Measurements from ENCODE around the gene RGS3. TPM values are rescaled to one million over a fixed set of nuclear protein-coding genes. Genes with fewer than 3 reads are reported as not detected.

The RGS3 gene
- total RNA-seq, 6 donors from 2014 or later: 60.3 to 93.2 (median 72.6) TPM

DNA sequence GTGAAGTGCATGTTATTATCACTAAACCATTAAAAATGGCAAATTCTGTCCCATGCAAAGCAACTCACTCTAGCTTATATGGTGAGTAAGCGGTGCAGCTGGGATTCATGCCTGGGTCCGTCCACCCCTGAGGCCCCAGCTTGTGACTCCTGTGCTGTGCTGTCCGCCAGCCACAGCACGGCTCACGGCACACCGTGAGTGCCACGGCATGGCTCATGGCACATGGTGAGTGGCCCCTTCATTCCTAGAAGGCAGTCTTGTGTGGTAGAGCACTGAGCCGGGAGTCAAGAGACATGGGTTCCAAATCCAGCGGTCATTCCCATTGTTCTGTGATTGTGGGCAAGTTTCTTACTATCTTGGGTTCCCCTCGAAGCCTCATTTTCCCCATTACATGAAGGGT is 18.8 kb downstream of the RGS3 start:
- Histone ChIP-seq H3K27me3 (no peaks in the 10 kb centered on the region), H3K4me1 (peaks cover 14 to 16% (median 15%) of the 10 kb centered on the region in 4 donors), H3K27ac (no peak overlapping the region), H3K9me3 (no peaks in the 10 kb centered on the region), H3K4me3 (no peak overlapping the region), H3K36me3 (no peaks in the 10 kb centered on the region)
- DNase-seq (peak in 1 of 2 donors; percentile 16), ATAC-seq (ENCODE audit: low FRiP score in 2 of 2) (no peak)
- TF ChIP-seq EP300 (IDR thresholded peaks at IDR 0.05) (no peak), POLR2AphosphoS5 (IDR thresholded peaks at IDR 0.05) (no peak)
- TF ChIP-seq, protein P1, sequence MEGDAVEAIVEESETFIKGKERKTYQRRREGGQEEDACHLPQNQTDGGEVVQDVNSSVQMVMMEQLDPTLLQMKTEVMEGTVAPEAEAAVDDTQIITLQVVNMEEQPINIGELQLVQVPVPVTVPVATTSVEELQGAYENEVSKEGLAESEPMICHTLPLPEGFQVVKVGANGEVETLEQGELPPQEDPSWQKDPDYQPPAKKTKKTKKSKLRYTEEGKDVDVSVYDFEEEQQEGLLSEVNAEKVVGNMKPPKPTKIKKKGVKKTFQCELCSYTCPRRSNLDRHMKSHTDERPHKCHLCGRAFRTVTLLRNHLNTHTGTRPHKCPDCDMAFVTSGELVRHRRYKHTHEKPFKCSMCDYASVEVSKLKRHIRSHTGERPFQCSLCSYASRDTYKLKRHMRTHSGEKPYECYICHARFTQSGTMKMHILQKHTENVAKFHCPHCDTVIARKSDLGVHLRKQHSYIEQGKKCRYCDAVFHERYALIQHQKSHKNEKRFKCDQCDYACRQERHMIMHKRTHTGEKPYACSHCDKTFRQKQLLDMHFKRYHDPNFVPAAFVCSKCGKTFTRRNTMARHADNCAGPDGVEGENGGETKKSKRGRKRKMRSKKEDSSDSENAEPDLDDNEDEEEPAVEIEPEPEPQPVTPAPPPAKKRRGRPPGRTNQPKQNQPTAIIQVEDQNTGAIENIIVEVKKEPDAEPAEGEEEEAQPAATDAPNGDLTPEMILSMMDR (IDR thresholded peaks at IDR 0.05): no peak
- 96 to 100% methylated on average over 3 to 10 of the region's 10 CpGs for WGBS, 2 donors

DNA sequence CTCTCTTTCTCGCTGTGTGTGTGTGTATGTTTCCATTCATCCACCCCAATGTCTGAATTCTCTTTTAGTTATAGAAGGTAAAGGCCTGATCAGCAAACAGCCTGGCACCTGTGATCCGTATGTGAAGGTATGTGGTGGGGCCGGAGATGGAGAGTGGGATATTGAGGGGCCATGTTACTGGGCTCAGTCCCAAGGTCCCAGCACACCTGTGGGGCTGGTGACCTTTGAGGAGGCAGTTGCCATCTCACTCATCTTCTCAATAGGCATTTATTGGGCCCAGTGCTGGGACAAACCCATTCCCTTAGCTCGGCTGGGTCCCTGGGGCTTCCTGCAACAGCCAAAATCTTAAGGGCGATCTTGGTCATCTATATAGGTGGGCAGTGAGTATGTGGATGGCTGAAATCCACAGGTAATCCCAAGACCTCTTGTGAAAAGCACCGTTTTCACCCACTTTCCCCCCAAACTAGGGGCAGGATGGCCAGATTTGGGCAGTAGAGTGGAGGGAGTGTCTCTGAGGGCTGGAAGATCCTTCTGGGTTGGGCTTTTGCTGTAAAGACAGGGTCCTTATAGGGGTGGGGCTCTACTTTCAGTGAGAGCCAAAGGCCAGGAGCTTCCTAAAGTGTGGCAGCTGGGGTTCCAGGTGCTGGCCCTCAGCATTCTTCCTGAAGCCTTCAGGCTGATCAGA is 19.6 kb downstream of the RGS3 start:
- Histone ChIP-seq H3K4me3 (no peak overlapping the region), H3K36me3 (no peaks in the 10 kb centered on the region), H3K9me3 (no peaks in the 10 kb centered on the region), H3K4me1 (peaks cover 14 to 19% (median 17%) of the 10 kb centered on the region in 4 donors), H3K27ac (peak overlapping the region in 2 of 4 donors; percentile 6 to 14), H3K27me3 (no peaks in the 10 kb centered on the region)
- 97 to 100% methylated on average over 4 to 6 of the region's 6 CpGs for WGBS, 2 donors
- ATAC-seq (ENCODE audit: low FRiP score in 2 of 2) (no peak), DNase-seq (no peak)
- TF ChIP-seq, protein P1 (IDR thresholded peaks at IDR 0.05): no peak
- TF ChIP-seq EP300 (IDR thresholded peaks at IDR 0.05) (no peak), POLR2A (IDR thresholded peaks at IDR 0.05) (no peak), POLR2AphosphoS5 (IDR thresholded peaks at IDR 0.05) (no peak)

DNA sequence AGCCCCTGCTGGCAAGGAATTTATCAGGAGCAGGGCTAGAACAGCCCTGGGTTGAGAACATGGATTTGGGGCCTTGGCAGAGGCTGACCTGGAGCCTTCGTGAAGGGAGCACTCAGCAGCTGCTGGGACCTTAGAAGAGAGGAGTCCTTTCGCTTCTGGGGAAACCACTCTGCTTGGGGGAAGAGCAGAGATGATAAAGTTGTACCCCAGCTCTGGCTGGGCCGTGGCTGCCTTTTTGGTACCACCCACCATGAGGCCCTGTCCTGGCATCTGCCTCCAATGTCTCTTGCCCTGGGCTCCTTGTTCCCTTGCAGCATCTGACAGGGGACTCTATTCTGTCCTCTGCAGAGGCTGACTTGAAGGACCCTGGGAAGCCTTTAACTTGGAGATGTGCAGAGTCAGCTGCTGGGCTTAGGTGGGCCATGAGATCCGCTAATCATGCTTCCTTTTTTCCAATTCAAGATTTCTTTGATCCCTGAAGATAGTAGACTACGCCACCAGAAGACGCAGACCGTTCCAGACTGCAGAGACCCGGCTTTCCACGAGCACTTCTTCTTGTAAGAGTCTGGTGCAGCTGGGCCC is 20.2 kb downstream of the RGS3 start:
- Histone ChIP-seq H3K4me1 (peaks cover 14 to 25% (median 20%) of the 10 kb centered on the region in 4 donors), H3K36me3 (no peaks in the 10 kb centered on the region), H3K4me3 (no peak overlapping the region), H3K27me3 (no peaks in the 10 kb centered on the region), H3K9me3 (no peaks in the 10 kb centered on the region), H3K27ac (peak overlapping the region in 2 of 4 donors; percentile 6 to 14)
- no peak for ATAC-seq (ENCODE audit: low FRiP score in 2 of 2)
- 51 to 73% methylated on average over 5 to 9 of the region's 9 CpGs for WGBS, 2 donors
- no peak for DNase-seq
- TF ChIP-seq POLR2A (IDR thresholded peaks at IDR 0.05) (no peak), POLR2AphosphoS5 (IDR thresholded peaks at IDR 0.05) (no peak), EP300 (IDR thresholded peaks at IDR 0.05) (no peak)
- TF ChIP-seq, protein P1 (IDR thresholded peaks at IDR 0.05): no peak

DNA sequence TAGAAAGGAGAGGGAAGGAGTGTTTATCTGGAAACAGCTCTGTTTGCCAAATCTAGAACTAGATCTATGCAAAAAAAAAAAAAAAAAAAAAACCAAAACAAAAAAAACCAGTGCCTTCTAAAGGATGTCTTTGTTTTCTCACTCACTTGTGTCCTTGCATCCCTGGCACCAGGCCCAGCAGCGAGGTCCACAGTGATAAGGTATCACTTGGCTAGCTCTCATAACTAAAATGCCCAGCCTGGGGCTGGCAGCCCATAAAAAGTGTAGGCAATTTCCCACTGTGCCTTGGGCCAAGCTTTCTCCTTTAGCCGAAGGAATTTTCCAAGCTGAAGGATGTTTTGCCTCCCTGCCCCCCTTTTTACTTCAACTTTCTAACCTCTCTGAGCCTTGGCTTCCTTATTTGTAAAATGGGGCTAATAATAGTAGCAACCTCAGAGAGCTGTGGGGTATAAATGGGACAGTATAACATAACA is 20.8 kb downstream of the RGS3 start:
- Histone ChIP-seq H3K9me3 (no peaks in the 10 kb centered on the region), H3K36me3 (no peaks in the 10 kb centered on the region), H3K27ac (peak overlapping the region in 3 of 4 donors; percentile 12 to 33 (median 14)), H3K27me3 (no peaks in the 10 kb centered on the region), H3K4me1 (peaks cover 14 to 31% (median 21%) of the 10 kb centered on the region in 4 donors), H3K4me3 (no peak overlapping the region)
- TF ChIP-seq POLR2A (IDR thresholded peaks at IDR 0.05) (no peak), POLR2AphosphoS5 (IDR thresholded peaks at IDR 0.05) (no peak), EP300 (IDR thresholded peaks at IDR 0.05) (no peak)
- TF ChIP-seq, protein P1 (IDR thresholded peaks at IDR 0.05): no peak
- no peak for ATAC-seq (ENCODE audit: low FRiP score in 2 of 2)
- DNase-seq: no peak
- 35 to 40% methylated on average over 2 of the region's 2 CpGs for WGBS, 2 donors
